A673 (cell line): ENCODE results near the gene FAM98C.

Experiments
- EZH2 ChIP-seq: fragments of 200-600 bp; sonication (generic); IDR thresholded peaks from 2 replicates; pipeline ENCODE4 v1.6.1; 2017; ENCODE audit warnings: borderline replicate concordance, low read depth, mild to moderate bottlenecking, mixed read lengths, antibody characterized with exemption, low read length; ENCODE audit not compliant: poor library complexity, severe bottlenecking
- TF ChIP-seq, protein P1 (sequence below): fragments of 300-800, 200-600 bp; sonication (generic); conservative IDR thresholded peaks from 2 replicates; pipeline ENCODE4 v1.5.1; 2017; ENCODE audit warnings: low read depth, mild to moderate bottlenecking, antibody characterized with exemption, low read length, moderate library complexity, mixed read lengths

DNA sequence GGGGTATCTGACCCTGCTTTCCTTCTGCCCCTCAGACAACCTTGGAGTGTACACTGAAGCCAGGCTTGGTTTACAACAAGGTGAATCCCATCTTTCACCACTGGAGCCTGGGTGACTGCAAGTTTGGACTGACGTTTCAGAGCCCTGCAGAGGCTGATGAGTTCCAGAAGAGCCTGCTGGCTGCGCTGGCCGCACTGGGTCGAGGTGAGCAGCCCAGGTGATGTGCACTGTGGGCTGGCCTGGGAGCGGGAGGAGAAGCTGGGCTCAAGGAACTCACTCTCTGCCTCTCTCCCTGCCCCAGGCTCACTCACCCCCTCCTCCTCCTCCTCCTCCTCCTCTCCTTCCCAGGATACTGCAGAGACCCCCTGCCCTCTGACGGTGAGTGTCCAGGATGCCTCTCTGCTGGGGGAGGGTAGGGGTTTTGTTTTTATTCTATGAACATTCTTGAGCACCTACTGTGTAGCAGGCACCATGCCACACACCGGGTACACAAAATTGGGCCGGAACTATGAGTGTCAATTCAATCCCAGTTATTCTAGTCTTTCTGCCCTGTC, 10.9 kb upstream of the FAM98C start:
- TF ChIP-seq, protein P1, sequence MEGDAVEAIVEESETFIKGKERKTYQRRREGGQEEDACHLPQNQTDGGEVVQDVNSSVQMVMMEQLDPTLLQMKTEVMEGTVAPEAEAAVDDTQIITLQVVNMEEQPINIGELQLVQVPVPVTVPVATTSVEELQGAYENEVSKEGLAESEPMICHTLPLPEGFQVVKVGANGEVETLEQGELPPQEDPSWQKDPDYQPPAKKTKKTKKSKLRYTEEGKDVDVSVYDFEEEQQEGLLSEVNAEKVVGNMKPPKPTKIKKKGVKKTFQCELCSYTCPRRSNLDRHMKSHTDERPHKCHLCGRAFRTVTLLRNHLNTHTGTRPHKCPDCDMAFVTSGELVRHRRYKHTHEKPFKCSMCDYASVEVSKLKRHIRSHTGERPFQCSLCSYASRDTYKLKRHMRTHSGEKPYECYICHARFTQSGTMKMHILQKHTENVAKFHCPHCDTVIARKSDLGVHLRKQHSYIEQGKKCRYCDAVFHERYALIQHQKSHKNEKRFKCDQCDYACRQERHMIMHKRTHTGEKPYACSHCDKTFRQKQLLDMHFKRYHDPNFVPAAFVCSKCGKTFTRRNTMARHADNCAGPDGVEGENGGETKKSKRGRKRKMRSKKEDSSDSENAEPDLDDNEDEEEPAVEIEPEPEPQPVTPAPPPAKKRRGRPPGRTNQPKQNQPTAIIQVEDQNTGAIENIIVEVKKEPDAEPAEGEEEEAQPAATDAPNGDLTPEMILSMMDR, result no peak
- TF ChIP-seq EZH2, result no peak
